GM23338 (cell line): ENCODE results near the gene DCLK1. TPM values are rescaled to one million over a fixed set of nuclear protein-coding genes. Genes with fewer than 3 reads are reported as not detected.

Source experiments
- ATAC-seq: fragments of 200-7000 bp; cut with Tn5 transposase; 3 replicates; pipeline ENCODE4 v1.9.1; 2020
- DNase-seq: peaks from one replicate; pipeline ENCODE4 v3.0.0-alpha.2; 2015; ENCODE audit warnings: low spot score
- H2AFZ ChIP-seq: fragments of 200-600 bp; sonication (generic); 2 replicates; pipeline ENCODE4 v1.8.0; 2016; ENCODE audit warnings: antibody characterized with exemption, mild to moderate bottlenecking, moderate library complexity
- H3F3A ChIP-seq: fragments of 200-600 bp; sonication (generic); replicated peaks from 2 replicates; pipeline ENCODE4 v1.8.0; 2017; ENCODE audit warnings: antibody characterized with exemption, mixed run types, low read depth
- H3K27ac ChIP-seq: fragments of 200-600 bp; sonication (generic); 2 replicates; pipeline ENCODE4 v1.6.1; 2016; ENCODE audit warnings: low read depth
- H3K27me3 ChIP-seq: fragments of 200-600 bp; sonication (generic); 2 replicates; pipeline ENCODE4 v1.8.0; 2016; ENCODE audit warnings: mild to moderate bottlenecking, mixed run types, moderate library complexity; ENCODE audit not compliant: insufficient read depth
- H3K36me3 ChIP-seq: fragments of 200-600 bp; sonication (generic); 2 replicates; pipeline ENCODE4 v1.8.0; 2016; ENCODE audit warnings: mild to moderate bottlenecking; ENCODE audit not compliant: insufficient read depth
- H3K4me1 ChIP-seq: fragments of 200-600 bp; sonication (generic); 2 replicates; pipeline ENCODE4 v1.8.0; 2016; ENCODE audit warnings: mild to moderate bottlenecking, moderate library complexity; ENCODE audit not compliant: insufficient read depth
- H3K4me2 ChIP-seq: fragments of 200-600 bp; sonication (generic); 2 replicates; pipeline ENCODE4 v1.7.1; 2017; ENCODE audit warnings: mixed run types
- H3K4me3 ChIP-seq: fragments of 200-600 bp; sonication (generic); 2 replicates; pipeline ENCODE4 v1.6.1; 2016; ENCODE audit warnings: mixed run types
- H3K79me2 ChIP-seq: fragments of 200-600 bp; sonication (generic); replicated peaks from 2 replicates; pipeline ENCODE4 v1.8.0; 2017; ENCODE audit warnings: mild to moderate bottlenecking; ENCODE audit not compliant: insufficient read depth
- H3K9me2 ChIP-seq: fragments of 200-600 bp; sonication (generic); 2 replicates; pipeline ENCODE4 v1.8.0; 2017; ENCODE audit not compliant: insufficient read depth
- H4K20me1 ChIP-seq: fragments of 200-600 bp; sonication (generic); replicated peaks from 2 replicates; pipeline ENCODE4 v1.8.0; 2017; ENCODE audit warnings: mild to moderate bottlenecking; ENCODE audit not compliant: insufficient read depth
- H3K27ac Mint-ChIP-seq: 2 replicates; pipeline ENCODE4 v1.8.0; 2020; ENCODE audit warnings: inconsistent platforms, mild to moderate bottlenecking, moderate library complexity, mixed read lengths
- H3K27me3 Mint-ChIP-seq: 3 replicates; pipeline ENCODE4 v1.8.0; 2022; ENCODE audit warnings: low read depth, mild to moderate bottlenecking, moderate library complexity, mixed read lengths, inconsistent platforms; ENCODE audit not compliant: insufficient read depth, poor library complexity
- H3K36me3 Mint-ChIP-seq: 3 replicates; pipeline ENCODE4 v1.8.0; 2021; ENCODE audit warnings: low read depth, mild to moderate bottlenecking, inconsistent platforms, moderate library complexity, mixed read lengths
- H3K4me1 Mint-ChIP-seq: 3 replicates; pipeline ENCODE4 v1.8.0; 2020; ENCODE audit warnings: mild to moderate bottlenecking, inconsistent platforms, mixed read lengths
- H3K4me3 Mint-ChIP-seq: 3 replicates; pipeline ENCODE4 v1.8.0; 2021; ENCODE audit warnings: moderate library complexity, mild to moderate bottlenecking, inconsistent platforms, mixed read lengths
- H3K9me3 Mint-ChIP-seq: 3 replicates; pipeline ENCODE4 v1.8.0; 2020; ENCODE audit warnings: moderate library complexity, mild to moderate bottlenecking, inconsistent platforms, mixed read lengths
- CREB1 ChIP-seq: fragments of 250-450 bp; sonication (Bioruptor Pico); IDR thresholded peaks from 2 replicates; pipeline ENCODE4 v1.5.0; 2020; ENCODE audit warnings: low read depth, mild to moderate bottlenecking, moderate library complexity
- EZH2 ChIP-seq: fragments of 200-600 bp; sonication (generic); IDR thresholded peaks from one replicate; pipeline ENCODE4 v1.8.0; 2017; ENCODE audit warnings: antibody characterized with exemption, mild to moderate bottlenecking, low read depth; ENCODE audit not compliant: unreplicated experiment
- EZH2phosphoT487 ChIP-seq: fragments of 200-600 bp; sonication (generic); IDR thresholded peaks from one replicate; pipeline ENCODE4 v1.8.1; 2018; ENCODE audit warnings: antibody characterized with exemption; ENCODE audit not compliant: unreplicated experiment
- JUNB ChIP-seq: IDR thresholded peaks from one replicate; pipeline ENCODE4 v1.6.1; 2016; ENCODE audit warnings: antibody characterized with exemption; ENCODE audit not compliant: unreplicated experiment
- NANOG ChIP-seq: IDR thresholded peaks from 2 replicates; pipeline ENCODE4 v1.6.1; 2016; ENCODE audit warnings: antibody characterized with exemption, borderline replicate concordance
- POLR2AphosphoS5 ChIP-seq: IDR thresholded peaks from 2 replicates; pipeline ENCODE4 v1.6.1; 2016; ENCODE audit warnings: antibody characterized with exemption, low read depth
- REST ChIP-seq: IDR thresholded peaks from one replicate; pipeline ENCODE4 v1.6.1; 2018; ENCODE audit warnings: antibody characterized with exemption; ENCODE audit not compliant: unreplicated experiment
- STAT1 ChIP-seq: IDR thresholded peaks from one replicate; pipeline ENCODE4 v1.6.1; 2016; ENCODE audit warnings: antibody characterized with exemption; ENCODE audit not compliant: unreplicated experiment
- ZNF114 ChIP-seq: fragments of 250-450 bp; sonication (Bioruptor Pico); IDR thresholded peaks from 2 replicates; pipeline ENCODE4 v1.5.0; 2020; ENCODE audit warnings: mild to moderate bottlenecking, moderate library complexity
- polyA plus RNA-seq: library from polyadenylated mRNA; unstranded; fragments of >200 nt; fragmentation: Nextera tagmentation; extraction: Ambion mirVana; gene quantifications from 2 replicates; pipeline ENCODE4 v1.2.1, GENCODE V29; 2016
- total RNA-seq: library from RNA; depleted of rRNA; stranded (reverse); fragments of >200 nt; shearing (Covaris generic); gene quantifications from 2 replicates; pipeline ENCODE4 v1.2.3, GENCODE V29; 2014
- TF ChIP-seq, protein P1 (sequence below): IDR thresholded peaks from 2 replicates; pipeline ENCODE4 v1.6.1; 2016; ENCODE audit warnings: antibody characterized with exemption

Gene DCLK1
- total and polyA plus RNA-seq, 2 experiments from 2014 or later: 13.1 to 57.7 TPM

GRCh38 chr13:35988648-35989081 is 142.5 kb downstream of the DCLK1 start:
- ATAC-seq: peak; percentile 20
- Histone ChIP-seq H3K27me3 (no peaks in the 10 kb centered on the region), H3K4me2 (peak overlapping the region; percentile 66), H3K9me2 (peaks cover 7% of the 10 kb centered on the region), H3K4me3 (peak overlapping the region; percentile 39), H3K4me1 (peaks cover 68% of the 10 kb centered on the region), H3K79me2 (no peaks in the 10 kb centered on the region), H3K36me3 (no peaks in the 10 kb centered on the region), H3K27ac (peak overlapping the region; percentile 98), H3F3A (peaks cover 16% of the 10 kb centered on the region; the same call in 1 of the 2 replicates), H2AFZ (no peak overlapping the region), H4K20me1 (no peaks in the 10 kb centered on the region)
- peak; percentile 53 for DNase-seq
- peak overlapping the region; percentile 22; the same call in 2 of the 3 replicates for H3K4me3 Mint-ChIP-seq
- peaks cover 61% of the 10 kb centered on the region for H3K4me1 Mint-ChIP-seq
- no peaks in the 10 kb centered on the region for H3K9me3 Mint-ChIP-seq
- H3K36me3 Mint-ChIP-seq: peaks cover 3% of the 10 kb centered on the region; the same call in 1 of the 3 replicates
- H3K27me3 Mint-ChIP-seq: peaks cover 13% of the 10 kb centered on the region
- H3K27ac Mint-ChIP-seq: peak overlapping the region; percentile 61
- TF ChIP-seq POLR2AphosphoS5: 0 out of 2 replicates have a peak, but pooled peaks have one; percentile 30
- no peak for TF ChIP-seq JUNB
- TF ChIP-seq ZNF114 (CRISPR knock-in tag): no peak
- peak; percentile 93 for TF ChIP-seq NANOG
- TF ChIP-seq EZH2: no peak
- no peak for TF ChIP-seq STAT1
- TF ChIP-seq, protein P1, sequence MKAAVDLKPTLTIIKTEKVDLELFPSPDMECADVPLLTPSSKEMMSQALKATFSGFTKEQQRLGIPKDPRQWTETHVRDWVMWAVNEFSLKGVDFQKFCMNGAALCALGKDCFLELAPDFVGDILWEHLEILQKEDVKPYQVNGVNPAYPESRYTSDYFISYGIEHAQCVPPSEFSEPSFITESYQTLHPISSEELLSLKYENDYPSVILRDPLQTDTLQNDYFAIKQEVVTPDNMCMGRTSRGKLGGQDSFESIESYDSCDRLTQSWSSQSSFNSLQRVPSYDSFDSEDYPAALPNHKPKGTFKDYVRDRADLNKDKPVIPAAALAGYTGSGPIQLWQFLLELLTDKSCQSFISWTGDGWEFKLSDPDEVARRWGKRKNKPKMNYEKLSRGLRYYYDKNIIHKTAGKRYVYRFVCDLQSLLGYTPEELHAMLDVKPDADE: no peak
- TF ChIP-seq REST: no peak

- H3K4me1 ChIP-seq: peaks cover 60% of the 10 kb centered on the region
- H3K27ac ChIP-seq: peak overlapping the region; percentile 98
- DNase-seq: peak; percentile 63
- no peaks in the 10 kb centered on the region for H3K27me3 ChIP-seq
- no peaks in the 10 kb centered on the region for H4K20me1 ChIP-seq
- 0 out of 3 replicates have a peak overlapping the region, but pooled peaks have one; percentile 21 for H3K4me3 Mint-ChIP-seq
- H2AFZ ChIP-seq: no peak overlapping the region
- peaks cover 16% of the 10 kb centered on the region; the same call in 1 of the 2 replicates for H3F3A ChIP-seq
- H3K4me1 Mint-ChIP-seq: peaks cover 53% of the 10 kb centered on the region
- peaks cover 3% of the 10 kb centered on the region; the same call in 1 of the 3 replicates for H3K36me3 Mint-ChIP-seq
- H3K9me3 Mint-ChIP-seq: no peaks in the 10 kb centered on the region
- H3K79me2 ChIP-seq: no peaks in the 10 kb centered on the region
- peaks cover 13% of the 10 kb centered on the region for H3K27me3 Mint-ChIP-seq
- no peaks in the 10 kb centered on the region for H3K36me3 ChIP-seq
- ATAC-seq: peak; percentile 71
- peak overlapping the region; percentile 39 for H3K4me3 ChIP-seq
- peak overlapping the region; percentile 66 for H3K4me2 ChIP-seq
- TF ChIP-seq POLR2AphosphoS5 (peak; percentile 50; the same call in 1 of the 2 replicates), CREB1 (CRISPR knock-in tag) (peak; percentile 66), EZH2phosphoT487 (no peak)
- H3K27ac Mint-ChIP-seq: peak overlapping the region; percentile 82; the same call in 1 of the 2 replicates
- H3K9me2 ChIP-seq: peaks cover 7% of the 10 kb centered on the region
These were observed 143.3 kb downstream of the DCLK1 start for GRCh38 chr13:35987572-35988513.
